ENCODE data around the gene AFF4.

DNA sequence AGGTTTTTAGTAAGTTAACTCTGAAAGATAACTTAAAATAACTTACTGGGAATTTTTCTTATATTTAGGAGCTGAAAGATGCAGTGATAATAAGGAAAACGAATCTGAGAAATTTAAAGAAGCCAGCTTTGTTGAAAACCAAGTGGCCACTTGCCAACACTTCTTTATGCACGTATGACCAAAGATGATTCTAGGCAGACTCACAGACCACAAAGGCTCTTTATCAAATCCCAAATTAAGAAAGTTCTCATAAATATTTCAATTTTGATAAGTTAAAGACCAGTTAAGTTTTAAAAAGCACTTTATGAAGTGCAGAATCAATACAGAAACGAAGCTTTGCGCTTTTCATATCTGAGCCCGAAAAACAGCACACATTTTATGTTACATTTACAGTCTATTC, 1.5 kb downstream of the AFF4 start:
- no peak for TF ChIP-seq ZNF274 (IDR thresholded peaks at IDR 0.05; ENCODE audit: low read depth, low read length)
- TF ChIP-seq SUZ12 (IDR thresholded peaks at IDR 0.05; ENCODE audit: extremely low read depth, insufficient read depth, insufficient read length), result no peak
- no peak for TF ChIP-seq YY1 (IDR thresholded peaks at IDR 0.05; ENCODE audit: insufficient read depth, insufficient read length)

All from NT2/D1 (cell line).